AG10803 (cell line): ENCODE data around the gene GASK1B.

Source experiments
- DNase-seq: peaks from one replicate; pipeline ENCODE4 v3.0.0; 2010; ENCODE audit warnings: low read depth
- H3K4me3 ChIP-seq: 2 replicates; pipeline ENCODE4 v1.5.1; 2011; ENCODE audit warnings: mild to moderate bottlenecking, low read length, control low read depth
- CTCF ChIP-seq: conservative IDR thresholded peaks from 2 replicates; pipeline ENCODE4 v1.5.1; 2011; ENCODE audit warnings: mild to moderate bottlenecking, low read length, control low read depth, inconsistent platforms

The GASK1B gene

GRCh38 chr4:158201322-158201721, 28.5 kb upstream of the GASK1B start:
- no peak overlapping the region for H3K4me3 ChIP-seq
- no peak for DNase-seq
- no peak for TF ChIP-seq CTCF

GRCh38 chr4:158200214-158200613, 27.4 kb upstream of the GASK1B start:
- TF ChIP-seq CTCF, result no peak
- no peak for DNase-seq
- no peak overlapping the region for H3K4me3 ChIP-seq

GRCh38 chr4:158197194-158197776, 24.5 kb upstream of the GASK1B start:
- DNase-seq, result no peak
- no peak overlapping the region for H3K4me3 ChIP-seq
- TF ChIP-seq CTCF, result no peak

DNA sequence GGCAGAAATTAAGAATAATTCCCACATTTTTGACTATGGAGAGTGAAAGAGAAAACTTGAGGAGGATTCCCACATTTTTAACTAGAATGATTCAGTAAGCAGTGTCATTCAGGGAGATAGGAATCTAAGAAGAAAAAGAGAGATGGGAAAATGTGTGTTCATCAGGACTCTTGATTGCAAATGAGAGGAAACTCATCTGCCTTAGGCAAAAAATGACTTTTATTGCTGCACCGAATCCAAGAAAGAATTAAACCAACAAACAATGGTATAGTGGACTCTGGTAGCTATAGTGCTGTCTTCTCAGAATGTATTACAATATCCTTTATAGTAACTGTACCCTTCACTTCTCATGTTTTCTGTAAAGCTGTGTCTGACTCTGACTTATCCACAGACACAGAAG, 22.5 kb upstream of the GASK1B start:
- no peak for DNase-seq
- no peak overlapping the region for H3K4me3 ChIP-seq
- no peak for TF ChIP-seq CTCF

DNA sequence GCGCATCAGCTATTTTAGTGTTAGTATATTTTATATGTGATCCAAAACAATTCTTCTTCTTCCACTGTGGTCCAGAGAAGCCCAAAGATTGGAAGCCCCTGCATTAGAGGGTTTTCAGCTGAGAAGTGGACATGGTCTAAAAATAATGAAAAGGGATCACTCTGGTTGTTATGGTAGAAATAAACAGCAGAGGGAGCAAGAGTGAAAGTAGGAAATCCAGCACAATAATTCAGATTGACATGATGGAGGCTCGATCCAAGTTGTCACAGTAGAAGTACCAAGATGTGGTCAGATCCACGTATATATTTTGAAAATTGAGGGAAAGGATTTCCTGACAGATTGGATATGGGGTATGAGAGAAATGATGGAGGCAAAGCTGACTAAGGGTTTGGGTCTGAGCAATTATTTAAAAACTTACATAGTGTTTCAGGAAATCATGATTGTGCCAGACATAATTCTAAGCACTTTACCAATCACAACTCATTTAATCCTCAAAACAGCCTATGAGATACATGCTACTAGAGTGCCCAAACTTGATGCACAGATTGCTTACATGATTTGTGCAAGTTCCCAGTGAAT, 20.4 kb upstream of the GASK1B start:
- TF ChIP-seq CTCF, result peak; percentile 64
- peak; percentile 20 for DNase-seq
- no peak overlapping the region for H3K4me3 ChIP-seq

GRCh38 chr4:158192439-158193158, 19.8 kb upstream of the GASK1B start:
- DNase-seq, result no peak
- no peak overlapping the region for H3K4me3 ChIP-seq
- TF ChIP-seq CTCF, result no peak; the same call in 1 of the 2 replicates

DNA sequence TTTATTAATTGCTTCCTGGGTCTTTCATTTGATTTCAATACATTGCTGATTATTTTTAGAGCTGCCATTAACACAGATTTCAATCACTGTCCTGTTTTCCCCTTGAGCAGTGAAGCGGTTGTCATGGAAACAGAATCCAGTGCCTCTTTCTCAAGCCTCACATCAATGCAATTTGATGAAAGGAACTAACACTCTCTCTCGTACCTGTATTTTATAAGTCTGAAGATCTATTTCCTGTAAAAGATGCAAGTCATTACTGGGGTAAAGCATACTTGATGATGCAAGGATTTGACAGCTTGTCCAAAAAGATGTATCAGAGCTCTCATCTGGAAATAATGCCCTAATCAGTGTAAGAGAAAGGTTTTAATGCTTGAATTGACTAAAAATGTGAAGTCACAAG, 17.9 kb upstream of the GASK1B start:
- no peak overlapping the region for H3K4me3 ChIP-seq
- no peak for TF ChIP-seq CTCF
- no peak for DNase-seq
